HG03280 (cell line): Measurements from ENCODE around the gene NELL1.

Experiments
- ATAC-seq: cut with Tn5 transposase; IDR thresholded peaks from one replicate; pipeline ENCODE4 v1.9.1; 2021; ENCODE audit warnings: mild to moderate bottlenecking, moderate library complexity; ENCODE audit not compliant: unreplicated experiment

Gene NELL1

DNA sequence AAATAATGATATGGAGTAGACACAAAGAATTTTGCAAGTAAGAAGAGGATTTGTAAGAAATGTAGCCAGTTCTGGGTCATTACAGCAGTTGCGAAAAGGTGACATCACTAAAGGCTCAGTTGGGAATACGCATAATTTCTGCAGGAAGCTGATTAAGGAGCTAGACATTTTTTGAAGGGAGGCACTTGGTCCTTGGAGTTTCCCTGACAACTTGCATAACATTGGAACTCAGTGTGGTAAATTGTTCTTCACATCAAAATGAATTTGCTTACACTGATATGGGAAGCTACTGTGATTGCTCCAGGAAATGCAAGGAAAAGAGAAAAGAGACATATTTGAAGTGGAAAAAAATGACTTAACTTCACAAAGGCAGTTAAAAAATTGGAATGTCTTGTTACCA, 626.1 kb downstream of the NELL1 start:
- ATAC-seq, result no peak

DNA sequence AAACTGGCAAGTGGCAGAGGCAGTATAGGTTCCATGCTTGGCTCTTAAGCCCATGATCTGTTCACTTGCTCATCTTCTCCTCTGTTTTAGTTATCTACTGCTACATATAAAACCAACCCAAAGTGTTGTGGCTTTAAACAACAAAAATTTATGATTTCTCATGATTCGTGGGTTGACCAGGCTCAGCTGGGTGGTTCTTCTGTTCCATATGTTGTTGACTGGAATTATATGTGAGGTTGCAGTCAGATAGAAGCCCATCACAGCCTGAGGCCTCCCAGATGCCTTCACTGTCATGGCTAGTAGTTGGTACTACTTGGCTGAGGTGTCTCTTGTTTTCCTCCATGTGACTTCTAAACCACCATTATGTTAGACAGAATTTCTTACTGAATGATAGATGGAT, 632.6 kb downstream of the NELL1 start:
- ATAC-seq, result no peak

DNA sequence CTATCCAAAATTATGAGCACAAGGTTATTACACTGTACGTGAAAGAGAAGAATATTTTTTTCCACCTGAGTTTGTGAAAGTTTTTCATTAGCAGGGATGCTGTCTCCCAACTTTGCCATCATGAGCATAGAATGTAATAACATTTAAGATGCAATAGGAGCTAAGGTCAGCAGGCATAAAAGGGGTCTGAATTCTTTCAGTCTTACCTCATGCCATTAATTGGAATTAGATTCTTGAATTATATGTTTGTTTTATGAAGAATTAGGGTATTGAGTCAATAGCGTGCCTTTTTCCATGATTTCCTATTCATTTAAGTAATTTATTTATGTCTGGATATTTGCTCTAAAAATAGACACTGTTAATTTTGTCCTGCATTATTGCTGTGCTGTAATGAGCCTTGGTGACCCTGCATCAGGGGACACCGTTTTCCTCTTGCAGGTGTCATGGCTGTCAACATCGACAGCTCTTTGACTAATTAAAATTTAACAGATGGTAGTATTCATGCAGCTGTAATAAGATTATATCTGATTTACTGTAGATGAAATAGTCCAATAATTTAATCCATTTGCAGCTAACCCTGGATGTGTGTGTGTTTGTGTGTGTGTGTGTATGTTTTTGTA, 637.5 kb downstream of the NELL1 start:
- no peak for ATAC-seq

DNA sequence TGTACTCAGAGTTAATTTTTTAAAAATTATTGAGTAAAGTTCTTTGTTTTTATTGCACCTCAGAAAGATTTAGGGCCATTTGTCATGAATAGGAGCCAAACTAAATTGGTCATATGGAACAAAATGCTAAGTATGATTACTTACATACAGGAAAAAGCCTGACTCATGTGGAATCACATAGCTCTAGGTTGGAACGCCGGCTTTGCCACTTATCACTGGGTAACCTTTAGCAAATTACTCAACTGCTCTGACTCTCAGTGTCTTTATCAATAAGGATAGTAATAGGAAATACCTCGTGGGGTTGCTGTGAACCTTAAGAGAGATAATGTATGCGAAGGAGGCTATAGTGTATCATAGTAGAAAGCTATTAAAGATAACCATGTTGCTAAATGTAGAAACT, 638.5 kb downstream of the NELL1 start:
- no peak for ATAC-seq

DNA sequence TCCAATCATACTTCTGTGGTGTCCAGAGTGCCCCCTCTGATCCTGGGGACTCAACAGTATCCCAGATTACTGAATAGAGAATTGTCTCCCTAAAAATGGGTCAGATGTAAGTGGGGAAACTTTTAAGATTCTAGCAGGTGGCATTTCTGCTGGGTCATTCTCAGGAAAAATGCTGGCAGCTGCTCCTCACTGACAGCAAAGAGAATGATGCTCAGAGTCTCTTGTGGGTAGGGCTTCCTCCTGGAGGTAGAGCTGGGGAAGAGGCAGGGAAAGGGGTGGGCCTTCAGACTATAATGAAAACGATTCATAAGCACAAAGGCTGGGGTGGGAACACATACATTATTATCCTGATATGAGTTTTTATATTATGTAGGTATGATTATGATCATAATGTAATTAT, 647.2 kb downstream of the NELL1 start:
- ATAC-seq, result no peak

DNA sequence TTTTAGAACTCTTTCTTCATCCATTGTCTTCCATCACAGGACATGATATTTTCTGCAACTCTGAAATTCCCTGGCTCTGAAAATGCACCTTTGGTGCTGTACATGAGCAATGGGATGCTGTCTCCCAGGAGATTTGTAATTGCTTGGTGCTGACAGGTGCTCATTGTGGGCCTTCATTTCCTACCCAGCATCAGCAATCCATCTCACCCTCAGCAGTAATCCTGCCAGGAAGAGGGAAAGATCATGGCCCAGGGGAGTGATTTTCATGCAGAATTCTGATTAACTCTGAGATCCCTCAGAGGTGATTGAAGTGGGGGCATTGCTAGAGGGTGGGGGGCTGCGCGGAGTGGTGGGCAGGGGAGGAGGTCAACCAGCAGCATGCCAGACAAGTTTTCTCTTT, 651.7 kb downstream of the NELL1 start:
- ATAC-seq, result no peak

DNA sequence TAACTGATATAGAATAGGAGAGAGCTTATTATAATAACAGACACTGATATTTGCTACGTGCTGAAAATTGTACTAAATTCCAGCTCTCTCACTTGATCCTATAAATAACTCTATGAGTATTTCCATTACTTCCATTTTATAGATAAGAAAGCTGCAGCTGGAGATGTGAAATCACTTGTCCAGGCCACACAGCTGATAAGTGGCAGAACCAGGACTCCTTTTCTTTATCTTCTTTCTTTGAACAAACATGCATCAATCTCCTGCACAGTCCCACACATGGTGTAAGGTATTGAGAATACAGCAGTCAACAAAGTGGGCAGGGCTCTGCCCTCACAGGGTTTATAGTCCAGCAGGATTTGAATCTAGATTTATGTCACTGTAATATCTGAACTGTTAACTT, 652.1 kb downstream of the NELL1 start:
- ATAC-seq, result no peak

DNA sequence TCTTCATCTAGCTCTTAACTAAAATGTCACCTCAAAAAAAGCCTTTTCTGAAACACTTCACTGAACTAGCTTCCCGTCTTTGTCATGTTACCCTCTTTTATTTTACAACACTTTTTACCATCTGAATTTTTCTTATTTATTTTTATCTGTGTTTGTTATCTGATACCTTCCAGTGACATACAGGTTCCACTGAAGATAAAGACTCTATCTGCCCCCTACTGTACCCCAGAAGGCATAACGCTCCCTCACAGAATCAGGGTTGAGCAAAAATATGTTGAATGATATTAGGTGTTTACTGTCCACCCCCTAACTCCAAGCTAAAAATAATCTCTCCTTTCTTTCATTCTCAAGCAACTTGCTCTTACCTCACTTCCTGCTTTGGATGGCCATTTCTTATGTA, 654.2 kb downstream of the NELL1 start:
- ATAC-seq, result no peak

DNA sequence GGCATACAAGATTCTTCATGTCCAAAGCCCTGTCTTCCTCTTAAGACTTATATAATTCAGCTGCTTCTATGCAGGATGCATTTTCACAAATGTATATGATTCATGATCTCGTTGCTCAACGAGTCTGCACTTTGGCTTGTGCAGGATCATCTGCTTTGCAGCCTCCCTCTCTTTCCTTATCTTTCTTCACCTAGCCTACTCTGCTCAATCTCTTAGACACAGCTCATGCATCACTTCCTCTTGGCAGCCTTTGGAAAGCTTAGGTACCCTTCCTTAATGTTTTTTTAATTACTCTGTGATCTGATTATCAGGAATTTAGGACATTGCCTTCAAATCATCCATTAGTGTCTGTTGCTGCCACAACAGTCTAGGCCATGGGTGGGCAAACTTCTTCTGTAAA, 673.8 kb downstream of the NELL1 start:
- ATAC-seq, result no peak

DNA sequence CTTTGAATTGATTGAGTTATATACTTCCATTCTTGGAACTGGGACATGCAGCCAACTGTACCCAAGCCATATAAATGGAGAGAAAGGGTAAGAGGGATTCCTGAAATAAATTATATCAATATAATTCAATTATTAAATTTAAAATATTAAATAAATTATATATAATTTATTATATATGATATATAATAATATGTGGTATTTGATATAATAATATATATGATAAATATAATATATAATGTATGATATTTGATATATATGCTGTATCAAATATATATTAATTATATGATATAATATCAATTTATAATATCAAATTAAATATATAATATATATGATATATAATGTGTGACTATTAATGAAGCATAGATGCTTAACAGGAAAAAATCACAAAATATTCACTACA, 677.0 kb downstream of the NELL1 start:
- no peak for ATAC-seq

DNA sequence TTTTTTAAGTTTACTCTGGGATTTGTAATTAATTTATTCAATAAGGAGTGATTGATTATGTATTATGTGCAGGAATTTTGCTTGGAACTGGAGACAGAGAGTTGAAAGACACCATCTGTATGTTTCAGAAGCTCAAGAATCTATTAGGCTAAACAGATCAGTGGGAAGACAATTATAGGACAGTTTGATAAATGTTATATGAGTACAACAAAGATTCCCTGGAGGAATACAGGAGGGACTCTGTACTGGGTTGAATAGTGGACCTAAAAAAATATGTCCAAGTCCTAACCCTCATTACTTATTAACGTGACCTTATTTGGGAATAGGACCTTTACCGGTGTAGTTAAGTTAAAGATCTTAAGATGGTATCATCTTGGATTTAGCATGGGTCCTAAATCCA, 681.2 kb downstream of the NELL1 start:
- no peak for ATAC-seq

DNA sequence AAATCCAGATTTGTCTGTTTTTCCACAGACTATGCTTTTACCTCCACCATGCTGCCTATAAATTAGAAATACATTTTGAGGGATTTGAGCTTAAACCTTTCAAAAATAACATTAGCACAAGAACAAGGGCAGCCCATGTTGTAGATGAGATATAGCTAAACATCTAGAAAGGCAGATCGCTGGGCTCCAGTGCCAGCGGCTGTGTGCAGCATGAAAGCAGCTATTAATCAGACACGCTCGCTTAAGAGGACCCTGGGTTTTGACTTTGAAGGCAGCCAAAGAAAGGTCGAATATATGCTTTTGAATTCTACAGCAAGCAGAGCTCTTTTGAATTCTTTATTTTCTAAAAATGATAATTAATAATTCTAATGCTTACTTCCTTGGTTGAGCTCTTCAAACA, 684.0 kb downstream of the NELL1 start:
- ATAC-seq, result no peak

DNA sequence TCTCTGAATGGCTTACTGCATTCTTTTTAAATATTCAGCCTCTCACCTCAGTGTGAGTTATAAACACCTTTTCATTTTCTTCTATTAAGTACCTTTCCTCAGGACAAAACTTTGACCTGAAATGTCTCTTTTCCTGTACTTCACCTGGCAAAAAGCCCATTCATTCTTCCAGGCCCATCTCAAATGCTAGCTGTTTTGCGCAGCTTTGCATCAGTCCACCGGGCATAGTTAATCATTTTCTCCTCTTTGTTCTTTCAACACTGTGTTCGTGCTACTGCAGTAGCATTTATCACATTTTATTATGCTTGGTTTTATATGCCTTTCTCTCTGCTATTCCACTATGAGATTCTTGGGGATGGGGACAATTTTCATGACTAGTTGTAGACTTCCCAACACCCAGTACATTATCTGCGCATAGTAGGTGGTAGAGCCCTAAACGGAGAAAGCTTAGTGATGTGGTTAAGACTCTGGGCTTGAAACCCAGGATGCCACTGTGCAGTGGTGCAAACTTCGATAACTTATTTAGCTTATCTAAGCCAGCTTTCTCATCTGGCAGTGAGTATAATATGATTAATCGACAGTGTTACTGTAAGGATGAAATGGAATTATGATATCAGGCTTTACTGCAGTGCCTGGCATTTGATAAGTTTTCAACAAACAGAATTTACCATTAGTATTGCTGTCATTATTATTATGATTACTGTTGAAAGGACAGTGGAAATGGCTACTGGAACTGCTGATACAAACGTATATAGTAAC, 695.7 kb downstream of the NELL1 start:
- no peak for ATAC-seq

DNA sequence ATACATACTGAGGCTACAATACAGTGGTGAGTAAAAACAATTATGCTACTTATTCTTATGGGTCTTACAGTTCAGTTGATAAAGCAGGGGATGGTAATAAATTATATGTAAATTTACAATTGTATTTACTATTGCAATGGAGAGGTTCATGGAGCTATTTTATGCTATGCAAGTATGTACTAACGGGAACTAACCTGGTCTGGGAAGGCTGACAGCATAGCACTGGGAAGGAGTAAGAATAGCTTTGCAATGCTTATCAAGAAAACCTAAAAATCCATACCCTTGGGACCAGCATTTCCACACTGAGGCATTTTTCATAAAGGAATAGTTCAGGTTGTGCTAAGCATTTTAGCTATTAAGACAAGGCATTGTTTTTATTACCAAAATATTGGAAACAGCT, 700.6 kb downstream of the NELL1 start:
- no peak for ATAC-seq

DNA sequence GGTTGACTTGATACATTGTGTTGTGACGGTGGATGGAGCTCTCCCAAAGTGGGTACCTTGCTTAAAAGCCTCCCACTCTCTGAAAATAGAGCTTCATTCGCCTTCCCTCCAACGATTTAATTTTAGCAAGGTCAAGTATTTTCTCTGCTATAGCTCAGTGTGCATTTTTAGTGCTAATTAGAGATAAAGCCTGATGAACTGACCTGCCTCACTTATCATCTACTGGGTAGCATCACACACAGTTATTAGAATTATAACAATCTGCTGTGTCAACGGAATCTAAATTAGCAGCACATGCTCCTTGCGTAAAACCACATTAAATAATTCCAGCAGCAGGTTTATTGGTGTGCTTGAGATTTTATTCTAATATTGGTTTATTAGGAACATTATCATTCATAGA, 701.7 kb downstream of the NELL1 start:
- ATAC-seq, result no peak

DNA sequence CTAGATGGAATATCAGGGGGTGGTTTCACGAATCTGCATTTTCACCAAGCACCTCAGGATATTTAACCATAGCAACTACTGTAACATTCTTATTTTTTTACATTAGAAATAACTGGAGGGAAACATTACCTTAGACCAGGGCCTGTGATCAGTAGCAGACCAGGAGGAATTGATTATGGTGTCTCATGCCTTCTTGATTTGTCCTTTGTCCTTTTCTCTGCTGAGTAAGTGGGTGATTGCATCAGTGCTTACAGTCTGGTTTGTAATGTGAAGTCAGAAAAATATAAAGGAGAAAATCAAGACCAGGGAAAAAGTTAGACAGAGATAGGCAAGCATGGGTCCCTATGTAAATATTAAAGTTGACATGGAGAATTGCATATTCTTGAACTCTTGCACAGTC, 703.3 kb downstream of the NELL1 start:
- no peak for ATAC-seq

DNA sequence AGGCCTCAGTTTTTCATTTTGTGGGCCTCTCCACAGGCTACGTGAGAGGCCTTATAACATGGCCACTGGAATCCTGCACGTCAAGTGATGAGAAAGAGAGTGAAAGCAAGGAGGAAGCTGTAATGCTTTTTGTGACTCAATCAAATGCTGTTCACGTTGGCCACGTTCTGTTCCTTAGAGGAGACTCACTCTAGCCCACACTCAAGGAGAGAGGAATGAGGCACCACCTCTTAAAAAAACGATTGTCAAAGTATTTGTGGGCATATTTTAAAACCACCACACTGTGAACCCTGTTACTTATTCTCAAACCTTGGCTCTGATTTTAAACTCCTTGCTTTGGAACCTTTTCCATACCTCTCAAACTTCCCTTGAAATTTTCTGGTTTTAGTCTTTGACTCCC, 705.0 kb downstream of the NELL1 start:
- no peak for ATAC-seq

DNA sequence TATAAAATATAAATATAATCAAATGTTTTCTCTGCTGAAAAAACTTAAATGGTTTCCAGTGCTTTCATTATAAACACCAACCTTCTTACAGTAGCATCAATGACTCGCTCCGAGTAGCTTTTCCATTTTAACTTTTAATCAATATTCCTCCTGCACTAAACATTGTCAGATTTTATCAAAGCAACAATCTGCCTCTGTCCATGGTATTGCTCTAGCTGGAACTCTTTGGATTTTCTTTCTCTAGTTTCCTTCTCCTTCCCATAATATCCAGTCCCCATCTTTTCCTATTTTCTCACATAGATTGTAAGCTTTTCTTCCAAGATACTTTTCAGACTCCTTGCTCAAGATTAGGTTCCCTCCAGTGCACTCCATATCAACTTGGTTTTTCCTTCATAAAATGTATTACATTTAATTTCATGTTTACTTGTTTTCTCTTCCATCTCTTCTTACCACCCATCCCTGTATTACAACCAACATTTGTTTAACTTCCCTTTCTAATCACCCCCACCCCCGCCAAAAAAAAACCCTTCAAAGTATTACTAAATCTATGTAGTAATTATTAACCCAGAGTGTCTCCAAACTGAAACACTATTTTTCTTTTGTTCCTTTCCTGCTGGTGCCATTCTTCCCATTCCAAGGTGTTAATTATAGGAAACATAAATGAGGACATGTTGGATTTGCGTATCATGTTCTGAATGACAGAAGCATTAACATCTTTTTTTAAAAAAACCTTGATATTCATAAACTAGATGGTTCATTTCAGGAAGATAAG, 716.5 kb downstream of the NELL1 start:
- no peak for ATAC-seq

DNA sequence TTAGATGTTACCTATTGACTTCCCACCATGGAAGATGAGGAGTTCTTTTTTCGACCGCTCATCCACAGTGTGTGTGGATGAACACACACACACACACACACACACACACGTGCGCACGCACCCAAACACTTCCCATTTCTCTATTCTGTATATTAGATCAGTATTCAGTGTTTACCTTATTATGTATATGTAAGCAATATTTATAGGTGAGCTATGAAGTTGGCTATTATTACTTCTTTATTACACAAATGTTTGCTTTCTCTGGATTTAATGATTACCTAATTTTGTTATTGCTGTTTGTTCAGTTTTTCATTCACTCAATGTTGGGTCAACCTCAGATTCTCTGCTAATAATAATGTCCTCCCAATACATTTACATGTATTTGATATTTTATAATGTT, 721.0 kb downstream of the NELL1 start:
- no peak for ATAC-seq

DNA sequence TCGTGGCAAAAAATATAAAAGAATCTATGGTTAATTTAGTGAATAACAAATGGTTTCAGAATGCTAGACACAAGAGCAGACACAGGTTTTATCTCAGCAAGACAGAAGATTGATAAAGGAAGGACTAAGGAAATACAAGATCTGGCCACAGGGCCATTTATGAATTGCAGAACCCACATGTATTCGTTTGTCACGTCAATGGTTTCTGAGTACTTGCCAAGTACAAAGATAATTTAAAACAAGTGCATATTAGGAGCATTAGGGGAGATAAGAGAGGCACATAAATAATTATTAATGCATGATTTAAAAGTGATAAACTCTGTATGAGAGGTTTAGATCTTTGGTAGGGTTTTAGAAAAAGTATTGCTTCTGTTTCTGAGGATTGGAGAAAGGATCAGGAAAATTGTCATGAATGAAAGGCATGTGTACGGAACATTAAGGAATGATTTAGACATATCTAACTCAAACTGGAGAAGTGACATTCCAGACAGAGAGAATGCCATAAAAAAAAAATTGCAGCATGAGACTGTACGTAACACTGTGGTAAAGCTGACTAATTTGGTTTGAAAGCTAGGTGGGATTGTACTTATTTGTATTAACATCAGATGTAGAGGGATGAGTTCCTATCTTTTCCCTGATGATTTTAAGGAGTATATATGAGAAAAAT, 727.1 kb downstream of the NELL1 start:
- no peak for ATAC-seq

DNA sequence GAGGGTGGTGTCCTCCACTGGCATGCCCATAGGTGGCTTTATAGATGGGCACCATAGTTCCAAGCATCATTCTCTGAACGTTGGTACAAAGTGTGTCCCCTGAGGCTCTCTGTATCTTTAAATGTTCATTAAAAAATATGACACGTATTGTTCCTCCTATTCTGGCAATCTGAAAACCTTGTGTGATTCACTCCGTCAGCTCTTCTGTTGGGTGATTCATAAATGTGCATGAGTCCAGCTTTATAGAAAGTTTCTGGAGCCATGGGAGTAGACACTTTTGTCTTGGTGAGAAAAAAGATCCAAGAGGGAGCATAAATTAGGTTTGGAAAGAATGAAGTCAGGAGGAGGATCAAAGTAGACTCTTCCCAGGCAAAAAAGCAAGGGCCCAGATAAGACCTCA, 728.8 kb downstream of the NELL1 start:
- no peak for ATAC-seq

DNA sequence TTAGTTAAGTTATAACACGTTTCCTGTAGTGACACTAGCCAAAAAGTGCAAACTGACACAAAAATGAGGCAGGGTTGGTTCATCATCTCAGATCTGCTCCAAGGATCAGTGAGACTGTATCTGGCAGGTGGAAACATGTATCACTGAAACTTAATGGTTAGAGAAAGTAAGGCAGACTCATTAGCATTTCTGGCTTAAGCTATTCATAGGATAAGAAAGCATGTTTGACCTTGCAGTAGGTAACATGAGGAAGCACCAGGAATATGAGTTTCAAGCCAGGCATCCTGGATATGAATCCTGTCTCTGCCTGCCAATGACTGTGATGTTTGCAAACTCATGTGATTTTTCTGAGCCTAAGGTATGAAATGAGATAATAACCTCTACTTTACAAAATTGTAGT, 732.1 kb downstream of the NELL1 start:
- ATAC-seq, result no peak
